ENCODE results near the gene PEAK1. TPM values are rescaled to one million over a fixed set of nuclear protein-coding genes. Genes with fewer than 3 reads are reported as not detected.

PEAK1 gene
- total RNA-seq, 2 experiments from 2014 or later: 9.2 to 11.0 TPM

- Histone ChIP-seq H3K4me3 (ENCODE audit: low read length) (no peak overlapping the region), H3K27ac (ENCODE audit: low read depth in 1 of 2, low read length in 2 of 2) (no peak overlapping the region), H3K4me1 (ENCODE audit: insufficient read depth, low read length) (no peaks in the 10 kb centered on the region), H3K27me3 (ENCODE audit: control insufficient read depth in 1 of 2, insufficient read depth in 2 of 2, low read length in 2 of 2) (no peaks in the 10 kb centered on the region), H3K9me3 (ENCODE audit: control insufficient read depth in 1 of 2, insufficient read depth in 1 of 2, low read length in 2 of 2) (no peaks in the 10 kb centered on the region), H3K36me3 (ENCODE audit: insufficient read depth, low read length) (no peaks in the 10 kb centered on the region)
- ChIA-PET POLR2A (no interaction called here), CTCF (no interaction called here)
- TF ChIP-seq CTCF (IDR thresholded peaks at IDR 0.05): no peak
- no peak overlapping the region for H3K27ac Mint-ChIP-seq
- ATAC-seq (ENCODE audit: poor library complexity) (no peak), DNase-seq (no peak)
- H3K27me3 Mint-ChIP-seq: no peaks in the 10 kb centered on the region
- intact Hi-C loops (cut with DNase I, micrococcal nuclease): no loop called here
- no peaks in the 10 kb centered on the region for H3K36me3 Mint-ChIP-seq (ENCODE audit: low read depth)
- no peaks in the 10 kb centered on the region for H3K9me3 Mint-ChIP-seq
- H3K4me3 Mint-ChIP-seq: no peak overlapping the region
- no peaks in the 10 kb centered on the region for H3K4me1 Mint-ChIP-seq (ENCODE audit: low read depth)
These were observed 246.4 kb downstream of the PEAK1 start for GRCh38 chr15:77173487-77173886.

- H3K4me3 Mint-ChIP-seq: no peak overlapping the region
- H3K4me1 ChIP-seq (ENCODE audit: insufficient read depth, low read length): no peaks in the 10 kb centered on the region
- TF ChIP-seq CTCF (IDR thresholded peaks at IDR 0.05): no peak
- H3K27ac ChIP-seq (ENCODE audit: low read depth in 1 of 2, low read length in 2 of 2): no peak overlapping the region
- no peaks in the 10 kb centered on the region for H3K27me3 ChIP-seq (ENCODE audit: control insufficient read depth in 1 of 2, insufficient read depth in 2 of 2, low read length in 2 of 2)
- H3K9me3 Mint-ChIP-seq: no peaks in the 10 kb centered on the region
- H3K36me3 ChIP-seq (ENCODE audit: insufficient read depth, low read length): no peaks in the 10 kb centered on the region
- POLR2A ChIA-PET: no interaction called here
- H3K27me3 Mint-ChIP-seq: no peaks in the 10 kb centered on the region
- H3K4me3 ChIP-seq (ENCODE audit: low read length): no peak overlapping the region
- no peaks in the 10 kb centered on the region for H3K4me1 Mint-ChIP-seq (ENCODE audit: low read depth)
- no peak for DNase-seq
- H3K9me3 ChIP-seq (ENCODE audit: control insufficient read depth in 1 of 2, insufficient read depth in 1 of 2, low read length in 2 of 2): no peaks in the 10 kb centered on the region
- CTCF ChIA-PET: no interaction called here
- ATAC-seq (ENCODE audit: poor library complexity): no peak
- no peak overlapping the region for H3K27ac Mint-ChIP-seq
- no peaks in the 10 kb centered on the region for H3K36me3 Mint-ChIP-seq (ENCODE audit: low read depth)
- intact Hi-C loops (cut with DNase I, micrococcal nuclease): no loop called here
These were observed 248.5 kb downstream of the PEAK1 start for GRCh38 chr15:77171221-77171967.

- no peak for TF ChIP-seq CTCF (IDR thresholded peaks at IDR 0.05)
- Mint-ChIP-seq H3K27ac (no peak overlapping the region), H3K4me1 (ENCODE audit: low read depth) (peaks cover 10% of the 10 kb centered on the region), H3K36me3 (ENCODE audit: low read depth) (no peaks in the 10 kb centered on the region), H3K9me3 (no peaks in the 10 kb centered on the region), H3K4me3 (no peak overlapping the region), H3K27me3 (no peaks in the 10 kb centered on the region)
- no peaks in the 10 kb centered on the region for H3K4me1 ChIP-seq (ENCODE audit: insufficient read depth, low read length)
- H3K27ac ChIP-seq (ENCODE audit: low read depth in 1 of 2, low read length in 2 of 2): no peak overlapping the region
- ChIA-PET CTCF (no interaction called here), POLR2A (no interaction called here)
- no peaks in the 10 kb centered on the region for H3K9me3 ChIP-seq (ENCODE audit: control insufficient read depth in 1 of 2, insufficient read depth in 1 of 2, low read length in 2 of 2)
- no peaks in the 10 kb centered on the region for H3K27me3 ChIP-seq (ENCODE audit: control insufficient read depth in 1 of 2, insufficient read depth in 2 of 2, low read length in 2 of 2)
- H3K4me3 ChIP-seq (ENCODE audit: low read length): no peak overlapping the region
- H3K36me3 ChIP-seq (ENCODE audit: insufficient read depth, low read length): no peaks in the 10 kb centered on the region
- DNase-seq: no peak
- ATAC-seq (ENCODE audit: poor library complexity): no peak
- intact Hi-C loops (cut with DNase I, micrococcal nuclease): no loop called here
These were observed 251.3 kb downstream of the PEAK1 start for GRCh38 chr15:77168616-77169015.

Data from CD4-positive, alpha-beta T cell (primary cell).